ENCODE data around the gene GADD45A. TPM values are rescaled to one million over a fixed set of nuclear protein-coding genes. Genes with fewer than 3 reads are reported as not detected.

GADD45A gene
- total RNA-seq, 1 donor from 2014 or later, result 66.0 TPM

GRCh38 chr1:67722292-67722944 is 37.4 kb downstream of the GADD45A start:
- Mint-ChIP-seq H3K4me1 (ENCODE audit: unreplicated experiment) (peaks cover 12% of the 10 kb centered on the region), H3K27me3 (no peaks in the 10 kb centered on the region), H3K27ac (no peak overlapping the region), H3K36me3 (no peaks in the 10 kb centered on the region), H3K9me3 (no peaks in the 10 kb centered on the region), H3K4me3 (no peak overlapping the region)
- no peak for DNase-seq (ENCODE audit: extremely low spot score, unreplicated experiment)
- TF ChIP-seq CTCF (conservative IDR thresholded peaks at IDR 0.05), result no peak

- peaks cover 9% of the 10 kb centered on the region for H3K4me1 Mint-ChIP-seq (ENCODE audit: unreplicated experiment)
- H3K27me3 Mint-ChIP-seq, result no peaks in the 10 kb centered on the region
- DNase-seq (ENCODE audit: extremely low spot score, unreplicated experiment), result no peak
- H3K36me3 Mint-ChIP-seq, result no peaks in the 10 kb centered on the region
- H3K27ac Mint-ChIP-seq, result no peak overlapping the region
- no peak for TF ChIP-seq CTCF (conservative IDR thresholded peaks at IDR 0.05)
- no peaks in the 10 kb centered on the region for H3K9me3 Mint-ChIP-seq
- no peak overlapping the region for H3K4me3 Mint-ChIP-seq
These were observed 38.1 kb downstream of the GADD45A start for GRCh38 chr1:67723126-67723525.

- H3K36me3 Mint-ChIP-seq, result no peaks in the 10 kb centered on the region
- no peaks in the 10 kb centered on the region for H3K27me3 Mint-ChIP-seq
- DNase-seq (ENCODE audit: extremely low spot score, unreplicated experiment), result no peak
- H3K4me3 Mint-ChIP-seq, result no peak overlapping the region
- H3K27ac Mint-ChIP-seq, result no peak overlapping the region
- H3K4me1 Mint-ChIP-seq (ENCODE audit: unreplicated experiment), result peaks cover 9% of the 10 kb centered on the region
- no peak for TF ChIP-seq CTCF (conservative IDR thresholded peaks at IDR 0.05)
- no peaks in the 10 kb centered on the region for H3K9me3 Mint-ChIP-seq
These were observed 38.6 kb downstream of the GADD45A start for GRCh38 chr1:67723620-67724019.

DNA sequence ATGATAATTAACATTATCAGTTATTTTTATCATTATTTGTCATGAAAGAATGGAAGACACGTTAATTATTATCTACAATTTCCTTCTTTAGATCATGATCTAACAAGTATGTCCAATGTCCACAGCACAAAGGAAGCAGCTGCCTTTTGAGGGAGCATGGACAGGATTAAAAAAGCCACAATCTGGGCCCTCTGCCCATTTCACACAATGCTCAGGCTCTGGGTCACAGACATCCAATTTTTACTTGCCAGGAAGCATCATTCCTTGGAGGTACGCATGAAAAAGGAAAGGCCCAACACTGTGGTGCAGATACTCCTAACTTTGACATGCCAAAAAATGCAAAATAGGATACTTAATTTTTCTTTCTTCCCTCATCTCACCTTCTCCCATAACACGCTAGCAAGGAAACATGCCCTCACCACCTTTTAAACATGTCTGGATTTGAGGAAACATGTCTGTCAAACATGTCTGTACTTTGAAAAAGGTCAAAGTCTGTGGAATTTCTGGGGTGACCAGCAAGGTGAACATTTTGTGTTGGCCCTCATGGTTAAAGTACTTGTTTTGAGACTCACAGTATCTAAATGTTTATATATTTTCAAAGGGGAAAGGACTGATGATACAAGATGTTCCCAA is 40.0 kb downstream of the GADD45A start:
- Mint-ChIP-seq H3K9me3 (no peaks in the 10 kb centered on the region), H3K27ac (no peak overlapping the region), H3K4me3 (no peak overlapping the region), H3K4me1 (ENCODE audit: unreplicated experiment) (peaks cover under 1% of the 10 kb centered on the region), H3K36me3 (no peaks in the 10 kb centered on the region), H3K27me3 (no peaks in the 10 kb centered on the region)
- no peak for TF ChIP-seq CTCF (conservative IDR thresholded peaks at IDR 0.05)
- no peak for DNase-seq (ENCODE audit: extremely low spot score, unreplicated experiment)

DNA sequence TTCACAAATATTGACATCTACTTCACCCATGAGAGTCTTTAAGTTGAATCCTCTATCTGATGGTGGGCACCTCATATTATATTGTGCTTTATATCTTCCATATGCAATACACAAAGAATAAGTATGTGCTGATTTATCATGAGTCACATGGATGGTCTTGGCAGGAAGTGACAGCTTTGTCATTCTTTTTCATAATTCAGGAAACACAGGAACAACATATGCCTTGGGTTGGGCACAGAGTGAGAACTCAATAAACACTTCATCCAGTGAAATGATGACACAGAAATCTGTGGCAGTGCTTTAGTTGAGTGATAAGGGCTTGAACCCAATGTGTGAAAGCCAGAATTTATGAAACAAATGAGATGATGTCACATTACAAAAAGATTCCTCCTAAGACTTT is 41.2 kb downstream of the GADD45A start:
- H3K4me3 Mint-ChIP-seq, result no peak overlapping the region
- no peaks in the 10 kb centered on the region for H3K36me3 Mint-ChIP-seq
- TF ChIP-seq CTCF (conservative IDR thresholded peaks at IDR 0.05), result no peak
- no peak for DNase-seq (ENCODE audit: extremely low spot score, unreplicated experiment)
- H3K9me3 Mint-ChIP-seq, result no peaks in the 10 kb centered on the region
- H3K27ac Mint-ChIP-seq, result no peak overlapping the region
- H3K4me1 Mint-ChIP-seq (ENCODE audit: unreplicated experiment), result peaks cover 3% of the 10 kb centered on the region
- no peaks in the 10 kb centered on the region for H3K27me3 Mint-ChIP-seq

All from type B pancreatic cell (in vitro differentiated cells).